Neural progenitor cell (in vitro differentiated cells): ENCODE measurements around the gene UTRN. TPM values are rescaled to one million over a fixed set of nuclear protein-coding genes. Genes with fewer than 3 reads are reported as not detected.

Experiments used
- DNase-seq: peaks from one replicate; pipeline ENCODE4 v3.0.0-alpha.2; 2016; ENCODE audit warnings: low spot score
- H2AFZ ChIP-seq: fragments of 200-600 bp; sonication (generic); replicated peaks from 2 replicates; pipeline ENCODE4 v1.6.1; 2016; ENCODE audit warnings: antibody characterized with exemption
- H3F3A ChIP-seq: fragments of 200-600 bp; sonication (generic); 2 replicates; pipeline ENCODE4 v1.6.1; 2016; ENCODE audit warnings: antibody characterized with exemption, low read depth
- H3K27ac ChIP-seq: fragments of 200-600 bp; sonication (generic); 2 replicates; pipeline ENCODE4 v1.5.1; 2016; ENCODE audit warnings: mild to moderate bottlenecking
- H3K27me3 ChIP-seq: fragments of 200-600 bp; sonication (generic); 2 replicates; pipeline ENCODE4 v1.6.1; 2016; ENCODE audit warnings: mild to moderate bottlenecking, moderate library complexity
- H3K36me3 ChIP-seq: fragments of 200-600 bp; sonication (generic); 2 replicates; pipeline ENCODE4 v1.5.1; 2016
- H3K4me1 ChIP-seq: fragments of 200-600 bp; sonication (generic); 2 replicates; pipeline ENCODE4 v1.6.1; 2016; ENCODE audit warnings: mixed run types
- H3K4me2 ChIP-seq: fragments of 200-600 bp; sonication (generic); 2 replicates; pipeline ENCODE4 v1.6.1; 2016
- H3K4me3 ChIP-seq: fragments of 200-600 bp; sonication (generic); 2 replicates; pipeline ENCODE4 v1.5.1; 2016
- H3K79me2 ChIP-seq: fragments of 200-600 bp; sonication (generic); 2 replicates; pipeline ENCODE4 v1.6.1; 2016; ENCODE audit warnings: low read depth
- H3K9ac ChIP-seq: fragments of 200-600 bp; sonication (generic); 2 replicates; pipeline ENCODE4 v1.6.1; 2016
- H3K9me3 ChIP-seq: fragments of 200-600 bp; sonication (generic); 2 replicates; pipeline ENCODE4 v1.5.1; 2016; ENCODE audit warnings: low read depth
- H4K20me1 ChIP-seq: fragments of 200-600 bp; sonication (generic); 2 replicates; pipeline ENCODE4 v1.6.1; 2016; ENCODE audit warnings: low read depth
- H3K27ac Mint-ChIP-seq: 3 replicates; pipeline ENCODE4 v1.8.0; 2021; ENCODE audit warnings: mixed read lengths
- H3K27me3 Mint-ChIP-seq: 2 replicates; pipeline ENCODE4 v1.8.0; 2022; ENCODE audit warnings: low read depth, mild to moderate bottlenecking, inconsistent platforms, moderate library complexity, mixed read lengths; ENCODE audit not compliant: insufficient read depth
- H3K36me3 Mint-ChIP-seq: 3 replicates; pipeline ENCODE4 v1.8.0; 2021; ENCODE audit warnings: mixed read lengths
- H3K4me1 Mint-ChIP-seq: 3 replicates; pipeline ENCODE4 v1.8.0; 2021; ENCODE audit warnings: mixed read lengths
- H3K4me3 Mint-ChIP-seq: 3 replicates; pipeline ENCODE4 v1.8.0; 2021; ENCODE audit warnings: mild to moderate bottlenecking, moderate library complexity, mixed read lengths
- H3K9me3 Mint-ChIP-seq: 3 replicates; pipeline ENCODE4 v1.8.0; 2020; ENCODE audit warnings: mixed read lengths
- EZH2 ChIP-seq: fragments of 200-600 bp; sonication (generic); IDR thresholded peaks from 2 replicates; pipeline ENCODE4 v1.6.1; 2017; ENCODE audit warnings: antibody characterized with exemption, mild to moderate bottlenecking, moderate library complexity
- EZH2phosphoT487 ChIP-seq: fragments of 200-600 bp; sonication (generic); IDR thresholded peaks from 2 replicates; pipeline ENCODE4 v1.6.1; 2017; ENCODE audit warnings: antibody characterized with exemption
- total RNA-seq: library from RNA; depleted of rRNA; stranded (reverse); fragments of >200 nt; gene quantifications from 2 replicates; pipeline ENCODE4 v1.2.3, GENCODE V29; 2015; ENCODE audit warnings: low replicate concordance
- TF ChIP-seq, protein P1 (sequence below): fragments of 200-600 bp; sonication (generic); IDR thresholded peaks from 2 replicates; pipeline ENCODE4 v1.5.1; 2017; ENCODE audit warnings: antibody characterized with exemption, mild to moderate bottlenecking

The UTRN gene
- total RNA-seq, 1 donor from 2014 or later = 44.3 TPM

- no peaks in the 10 kb centered on the region for H3K9me3 ChIP-seq
- H4K20me1 ChIP-seq = peaks cover 12% of the 10 kb centered on the region
- peaks cover 7% of the 10 kb centered on the region for H3K27me3 Mint-ChIP-seq
- TF ChIP-seq, protein P1, sequence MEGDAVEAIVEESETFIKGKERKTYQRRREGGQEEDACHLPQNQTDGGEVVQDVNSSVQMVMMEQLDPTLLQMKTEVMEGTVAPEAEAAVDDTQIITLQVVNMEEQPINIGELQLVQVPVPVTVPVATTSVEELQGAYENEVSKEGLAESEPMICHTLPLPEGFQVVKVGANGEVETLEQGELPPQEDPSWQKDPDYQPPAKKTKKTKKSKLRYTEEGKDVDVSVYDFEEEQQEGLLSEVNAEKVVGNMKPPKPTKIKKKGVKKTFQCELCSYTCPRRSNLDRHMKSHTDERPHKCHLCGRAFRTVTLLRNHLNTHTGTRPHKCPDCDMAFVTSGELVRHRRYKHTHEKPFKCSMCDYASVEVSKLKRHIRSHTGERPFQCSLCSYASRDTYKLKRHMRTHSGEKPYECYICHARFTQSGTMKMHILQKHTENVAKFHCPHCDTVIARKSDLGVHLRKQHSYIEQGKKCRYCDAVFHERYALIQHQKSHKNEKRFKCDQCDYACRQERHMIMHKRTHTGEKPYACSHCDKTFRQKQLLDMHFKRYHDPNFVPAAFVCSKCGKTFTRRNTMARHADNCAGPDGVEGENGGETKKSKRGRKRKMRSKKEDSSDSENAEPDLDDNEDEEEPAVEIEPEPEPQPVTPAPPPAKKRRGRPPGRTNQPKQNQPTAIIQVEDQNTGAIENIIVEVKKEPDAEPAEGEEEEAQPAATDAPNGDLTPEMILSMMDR = no peak
- TF ChIP-seq EZH2 (no peak), EZH2phosphoT487 (no peak)
- peak overlapping the region; percentile 95 for H3K4me2 ChIP-seq
- no peak overlapping the region for H3K27ac ChIP-seq
- H3K9me3 Mint-ChIP-seq = peaks cover 3% of the 10 kb centered on the region
- H3K79me2 ChIP-seq = peaks cover 35% of the 10 kb centered on the region
- peaks cover 22% of the 10 kb centered on the region for H3K4me1 Mint-ChIP-seq
- H3K9ac ChIP-seq = peak overlapping the region; percentile 78
- no peak for DNase-seq
- H3K27ac Mint-ChIP-seq = peak overlapping the region; percentile 6
- no peaks in the 10 kb centered on the region for H3K36me3 Mint-ChIP-seq
- H2AFZ ChIP-seq = peak overlapping the region; percentile 97
- peak overlapping the region; percentile 92 for H3K4me3 ChIP-seq
- no peaks in the 10 kb centered on the region for H3K36me3 ChIP-seq
- peaks cover 6% of the 10 kb centered on the region for H3K27me3 ChIP-seq
- peaks cover 13% of the 10 kb centered on the region for H3K4me1 ChIP-seq
- peak overlapping the region; percentile 100 for H3K4me3 Mint-ChIP-seq
- peaks cover 31% of the 10 kb centered on the region for H3F3A ChIP-seq
These were observed 1.3 kb upstream of the UTRN start for GRCh38 chr6:144283646-144284477.

GRCh38 chr6:144284478-144284782 lies 705 bp upstream of the UTRN start:
- peak overlapping the region; percentile 98 for H3K27ac ChIP-seq
- Mint-ChIP-seq H3K27ac (peak overlapping the region; percentile 6), H3K4me3 (peak overlapping the region; percentile 100), H3K36me3 (peaks cover 3% of the 10 kb centered on the region), H3K9me3 (peaks cover 3% of the 10 kb centered on the region), H3K4me1 (peaks cover 18% of the 10 kb centered on the region), H3K27me3 (peaks cover 7% of the 10 kb centered on the region)
- H3K9ac ChIP-seq = peak overlapping the region; percentile 78
- H3K4me2 ChIP-seq = peak overlapping the region; percentile 95
- DNase-seq = no peak
- H4K20me1 ChIP-seq = peaks cover 12% of the 10 kb centered on the region
- peaks cover 41% of the 10 kb centered on the region for H3K79me2 ChIP-seq
- H3K27me3 ChIP-seq = peaks cover 6% of the 10 kb centered on the region
- no peaks in the 10 kb centered on the region for H3K36me3 ChIP-seq
- peaks cover 31% of the 10 kb centered on the region for H3F3A ChIP-seq
- peak overlapping the region; percentile 97 for H2AFZ ChIP-seq
- no peaks in the 10 kb centered on the region for H3K9me3 ChIP-seq
- TF ChIP-seq EZH2phosphoT487 (no peak), EZH2 (no peak)
- TF ChIP-seq, protein P1 = no peak
- H3K4me3 ChIP-seq = peak overlapping the region; percentile 92
- peaks cover 13% of the 10 kb centered on the region for H3K4me1 ChIP-seq

DNA sequence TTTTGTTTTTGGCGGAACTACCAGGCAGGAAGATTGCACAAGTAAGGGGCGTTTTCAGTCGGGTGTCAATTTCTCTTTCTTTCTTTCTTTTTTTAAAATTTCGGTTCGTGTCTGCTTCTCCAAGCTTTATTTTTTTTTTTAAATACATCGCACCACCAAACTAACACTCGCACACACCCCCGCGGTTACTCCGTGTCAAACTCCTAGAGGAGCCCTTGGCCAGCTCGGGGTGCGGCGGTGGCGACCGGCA lies 338 bp downstream of the UTRN start:
- Mint-ChIP-seq H3K4me3 (peak overlapping the region; percentile 100), H3K27me3 (peaks cover 7% of the 10 kb centered on the region), H3K4me1 (peaks cover 18% of the 10 kb centered on the region), H3K27ac (peak overlapping the region; percentile 96), H3K9me3 (no peaks in the 10 kb centered on the region), H3K36me3 (peaks cover 6% of the 10 kb centered on the region)
- peak overlapping the region; percentile 92 for H3K4me3 ChIP-seq
- peak overlapping the region; percentile 98 for H3K27ac ChIP-seq
- H3K9me3 ChIP-seq = no peaks in the 10 kb centered on the region
- peaks cover 31% of the 10 kb centered on the region for H3F3A ChIP-seq
- H3K79me2 ChIP-seq = peaks cover 46% of the 10 kb centered on the region
- peak overlapping the region; percentile 78 for H3K9ac ChIP-seq
- no peaks in the 10 kb centered on the region for H3K36me3 ChIP-seq
- H4K20me1 ChIP-seq = peaks cover 12% of the 10 kb centered on the region
- no peak for DNase-seq
- TF ChIP-seq, protein P1 = no peak
- TF ChIP-seq EZH2phosphoT487 (no peak), EZH2 (no peak)
- H3K27me3 ChIP-seq = peaks cover 6% of the 10 kb centered on the region
- H2AFZ ChIP-seq = peak overlapping the region; percentile 97
- peaks cover 13% of the 10 kb centered on the region for H3K4me1 ChIP-seq
- H3K4me2 ChIP-seq = peak overlapping the region; percentile 95
